CD4-positive, alpha-beta T cell treated with Interleukin-6 at 100 ng/mL for 8 hours (primary cell): Measurements from ENCODE around the gene WDR27.
"Not testable (repeated sequence)": the region's sequence is repeated elsewhere in the genome, so short reads cannot be mapped to it uniquely, and the experiment has no call there.

Source experiments
- DNase-seq: peaks from one replicate; pipeline ENCODE4 v3.0.0-alpha.2; 2020; ENCODE audit warnings: mixed read lengths, low spot score

Gene WDR27

GRCh38 chr6:169520104-169520503, 181.7 kb downstream of the WDR27 start:
- no peak for DNase-seq

GRCh38 chr6:169518451-169518850, 183.4 kb downstream of the WDR27 start:
- no peak for DNase-seq

- DNase-seq, result no peak
Measured at GRCh38 chr6:169513478-169514193, 188.2 kb downstream of the WDR27 start.

- not testable (repeated sequence) for DNase-seq
Measured at GRCh38 chr6:169511785-169512184, 190.0 kb downstream of the WDR27 start.

GRCh38 chr6:169510871-169511270, 191.0 kb downstream of the WDR27 start:
- DNase-seq, result no peak

- DNase-seq, result no peak
Measured at GRCh38 chr6:169508452-169508851, 193.4 kb downstream of the WDR27 start.

- no peak for DNase-seq
Measured at GRCh38 chr6:169503422-169504152, 198.2 kb downstream of the WDR27 start.

- DNase-seq, result no peak
Measured at GRCh38 chr6:169502445-169502844, 199.4 kb downstream of the WDR27 start.

GRCh38 chr6:169501777-169502313, 200.0 kb downstream of the WDR27 start:
- no peak for DNase-seq

- DNase-seq, result no peak
Measured at GRCh38 chr6:169501128-169501527, 200.7 kb downstream of the WDR27 start.

- DNase-seq, result no peak
Measured at GRCh38 chr6:169500688-169501087, 201.1 kb downstream of the WDR27 start.

- no peak for DNase-seq
Measured at GRCh38 chr6:169499848-169500247, 202.0 kb downstream of the WDR27 start.

GRCh38 chr6:169498916-169499513, 202.8 kb downstream of the WDR27 start:
- DNase-seq, result no peak

GRCh38 chr6:169495601-169496000, 206.2 kb downstream of the WDR27 start:
- no peak for DNase-seq

- DNase-seq, result no peak
Measured at GRCh38 chr6:169494038-169494437, 207.8 kb downstream of the WDR27 start.

- DNase-seq, result no peak
Measured at GRCh38 chr6:169491482-169491881, 210.3 kb downstream of the WDR27 start.

- DNase-seq, result no peak
Measured at GRCh38 chr6:169490830-169491229, 211.0 kb downstream of the WDR27 start.

GRCh38 chr6:169490246-169490641, 211.6 kb downstream of the WDR27 start:
- DNase-seq, result no peak

- no peak for DNase-seq
Measured at GRCh38 chr6:169489563-169490245, 212.1 kb downstream of the WDR27 start.

GRCh38 chr6:169487579-169488436, 214.0 kb downstream of the WDR27 start:
- DNase-seq, result no peak

GRCh38 chr6:169479783-169480495, 221.9 kb downstream of the WDR27 start:
- DNase-seq, result no peak
